Stimulated activated CD8-positive, alpha-beta memory T cell treated with anti-CD3 and anti-CD28 coated beads, Interleukin-12 subunit alpha, Interleukin-12 subunit beta, amount 100 ng/mL, for 1 hour (primary cell): Measurements from ENCODE around the gene DCAF16.

ENCODE experiments used
- DNase-seq: peaks from one replicate; pipeline ENCODE4 v3.0.0-alpha.2; 2020; ENCODE audit warnings: low read depth

The DCAF16 gene

GRCh38 chr4:17781300-17782287, 29.0 kb downstream of the DCAF16 start, which contains the start of gene FAM184B:
TSS of gene FAM184B (minus strand) at chr4:17781621. CDS start at chr4:17781299, 322 bp downstream.
- DNase-seq, result no peak

GRCh38 chr4:17780501-17781299, 29.9 kb downstream of the DCAF16 start:
- no peak for DNase-seq

GRCh38 chr4:17778431-17778830, 32.1 kb downstream of the DCAF16 start:
- no peak for DNase-seq

GRCh38 chr4:17773135-17773698, 37.3 kb downstream of the DCAF16 start:
- DNase-seq, result no peak

GRCh38 chr4:17771284-17771908, 39.2 kb downstream of the DCAF16 start:
- no peak for DNase-seq

GRCh38 chr4:17770845-17771244, 39.7 kb downstream of the DCAF16 start:
- no peak for DNase-seq

GRCh38 chr4:17769406-17770174, 41.0 kb downstream of the DCAF16 start:
- DNase-seq, result no peak

GRCh38 chr4:17766826-17767458, 43.6 kb downstream of the DCAF16 start:
- DNase-seq, result no peak

GRCh38 chr4:17765514-17766286, 44.9 kb downstream of the DCAF16 start:
- DNase-seq, result no peak

GRCh38 chr4:17763931-17764330, 46.6 kb downstream of the DCAF16 start:
- no peak for DNase-seq

GRCh38 chr4:17763416-17763815, 47.1 kb downstream of the DCAF16 start:
- no peak for DNase-seq

- no peak for DNase-seq
These were observed 47.8 kb downstream of the DCAF16 start for GRCh38 chr4:17762726-17763125.

GRCh38 chr4:17761062-17761461, 49.5 kb downstream of the DCAF16 start:
- no peak for DNase-seq

GRCh38 chr4:17760626-17761025, 49.9 kb downstream of the DCAF16 start:
- no peak for DNase-seq

- no peak for DNase-seq
These were observed 52.1 kb downstream of the DCAF16 start for GRCh38 chr4:17758485-17758884.

- no peak for DNase-seq
These were observed 52.9 kb downstream of the DCAF16 start for GRCh38 chr4:17757621-17758020.

- no peak for DNase-seq
These were observed 56.9 kb downstream of the DCAF16 start for GRCh38 chr4:17753646-17754045.
